Spleen (tissue), 11 donors: Measurements from ENCODE around the gene SIAH1. TPM values are rescaled to one million over a fixed set of nuclear protein-coding genes. Genes with fewer than 3 reads are reported as not detected.

ENCODE experiments used
- DNase-seq: peaks from one replicate; pipeline ENCODE4 v3.0.0-alpha.2; 2020
- H3K27ac ChIP-seq, 8 donors: fragments of 200-600 bp; sonication (generic) in 7 of 8; 1 replicate in 4 of 8; 2 replicates in 4 of 8; pipeline versions ENCODE4 v1.5.0 to v1.8.0; 2016 to 2021; ENCODE audit warnings: inconsistent platforms in 4 of 8, mild to moderate bottlenecking in 4 of 8, moderate library complexity in 1 of 8
- H3K27me3 ChIP-seq, 7 donors: fragments of 200-600 bp; sonication (generic) in 6 of 7; replicated peaks in 1 of 7; 1 replicate in 4 of 7; 2 replicates in 3 of 7; pipeline versions ENCODE4 v1.5.0 to v1.8.0; 2016 to 2021; ENCODE audit warnings: inconsistent platforms in 3 of 7, mild to moderate bottlenecking in 1 of 7
- H3K36me3 ChIP-seq, 6 donors: fragments of 200-600 bp; sonication (generic) in 5 of 6; 1 replicate in 4 of 6; 2 replicates in 2 of 6; pipeline versions ENCODE4 v1.5.0 to v1.8.0; 2016 to 2021; ENCODE audit warnings: inconsistent platforms in 2 of 6
- H3K4me1 ChIP-seq, 6 donors: fragments of 200-600 bp; sonication (generic) in 5 of 6; 1 replicate in 3 of 6; 2 replicates in 3 of 6; pipeline versions ENCODE4 v1.5.0 to v1.8.0; 2016 to 2021; ENCODE audit warnings: inconsistent platforms in 3 of 6
- H3K4me3 ChIP-seq, 8 donors: fragments of 200-600 bp; sonication (generic) in 7 of 8; 1 replicate in 4 of 8; 2 replicates in 4 of 8; pipeline versions ENCODE4 v1.5.0 to v1.8.0; 2016 to 2021; ENCODE audit warnings: inconsistent platforms in 4 of 8, mild to moderate bottlenecking in 4 of 8, moderate library complexity in 2 of 8
- H3K9me3 ChIP-seq, 8 donors: fragments of 200-600 bp; sonication (generic) in 7 of 8; 1 replicate in 4 of 8; 2 replicates in 4 of 8; pipeline versions ENCODE4 v1.5.0 to v1.8.0; 2016 to 2021; ENCODE audit warnings: inconsistent platforms in 4 of 8
- POLR2A ChIP-seq, 3 donors: fragments of 450-650 bp; IDR thresholded peaks; one replicate each; pipeline ENCODE4 v1.5.1; 2017; ENCODE audit warnings: antibody characterized with exemption in 3 of 3, mild to moderate bottlenecking in 1 of 3
- POLR2AphosphoS5 ChIP-seq, 3 donors: sonication (generic); formaldehyde crosslinking; IDR thresholded peaks; one replicate each; pipeline ENCODE4 v1.5.1; 2017; ENCODE audit warnings: antibody characterized with exemption in 3 of 3
- WGBS, 5 donors: extraction: QIAGEN DNeasy Blood & Tissue Kit in 3 of 5; methylation state at CpG; one replicate each; pipeline versions ENCODE4 v1.1.5 to v1.1.7; 2013 to 2018; 5-methylcytosine and 5-hydroxymethylcytosine counted together
- intact Hi-C: fragments of 100-400 bp; cut with DNase I; formaldehyde crosslinking; loops from one replicate; pipeline ENCODE4 v1.15.0; 2023; ENCODE audit warnings: low total_unique reads
- polyA plus RNA-seq, 3 donors: library from polyadenylated mRNA; stranded (reverse); fragments of 200-250 nt; gene quantifications; one replicate each; pipeline ENCODE4 v1.2.1, GENCODE V29; 2013
- total RNA-seq, 7 donors: library from RNA; depleted of rRNA in 3 of 7; stranded (reverse); fragments of >200 nt in 3 of 7; fragmentation: NEBNext Ultra II Directional in 4 of 7; extraction: Animal tissue kit (Norgen Biotek cat#: 25700) in 4 of 7; gene quantifications; one replicate each; pipeline versions ENCODE4 v1.1.0 to v1.2.1, GENCODE V29; 2016 to 2021
- TF ChIP-seq, protein P1 (sequence below), 11 experiments: fragments of 200-600 bp in 7 of 11; fragments of 450-650 bp in 4 of 11; sonication (generic) in 4 of 11; IDR thresholded peaks in 8 of 11; conservative IDR thresholded peaks in 3 of 11; 1 replicate in 7 of 11; 2 replicates in 4 of 11; pipeline versions ENCODE4 v1.4.0 to v1.8.0; 2016 to 2021; ENCODE audit warnings: antibody characterized with exemption in 11 of 11, inconsistent platforms in 4 of 11, mild to moderate bottlenecking in 1 of 11
- donor health status: healthy with polysubstance abuse.
- donor health status: DM: no; HTN: no; CAD: no; lungs with moderate emphysema.
- donor health status: DM: no; HTN: no; CAD: no.
- donor health status: Bipolar disorder and iron deficiency.
- donor health status: healthy.
- donor health status: DM: no; HTN: no; CAD: no.
- donor health status: DM: yes; HTN: yes; CAD: no.

SIAH1 gene
- total and polyA plus RNA-seq, 10 donors: 11.9 to 32.6 (median 25.5) TPM

DNA sequence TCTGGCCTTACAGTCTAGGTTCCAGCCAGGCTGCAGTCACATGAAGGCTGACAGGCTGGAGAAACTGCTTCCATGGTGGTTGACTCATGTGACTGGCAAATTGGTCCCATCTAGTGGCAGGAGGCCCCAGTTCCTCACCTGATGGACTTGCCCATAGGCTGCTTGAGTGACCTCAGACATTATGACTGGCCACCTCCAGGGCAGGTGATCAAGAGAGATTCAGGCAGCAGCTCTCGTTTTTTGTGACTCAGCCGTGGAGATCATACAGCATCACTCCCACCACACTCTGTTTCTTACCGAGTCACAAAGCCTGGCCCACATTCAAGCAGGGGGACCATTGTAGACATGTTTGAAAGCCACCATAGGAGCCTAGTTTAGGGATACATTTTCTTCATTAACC lies 34.5 kb downstream of the SIAH1 start:
- WGBS, 5 donors: 73 to 85% (median 80%) methylated on average over 3 of the region's 3 CpGs
- Histone ChIP-seq H3K27me3 (no peaks in the 10 kb centered on the region), H3K4me3 (no peak overlapping the region), H3K4me1 (peaks cover 0 to 17% (median 9%) of the 10 kb centered on the region in 6 donors), H3K9me3 (no peaks in the 10 kb centered on the region), H3K36me3 (peaks cover 0 to 87% (median 44%) of the 10 kb centered on the region in 6 donors), H3K27ac (no peak overlapping the region)
- intact Hi-C loops: loop anchor here (5.0 kb wide), 2 partner anchors 187 to 272 kb away; no protein-coding TSS in a partner anchor
- TF ChIP-seq, protein P1, sequence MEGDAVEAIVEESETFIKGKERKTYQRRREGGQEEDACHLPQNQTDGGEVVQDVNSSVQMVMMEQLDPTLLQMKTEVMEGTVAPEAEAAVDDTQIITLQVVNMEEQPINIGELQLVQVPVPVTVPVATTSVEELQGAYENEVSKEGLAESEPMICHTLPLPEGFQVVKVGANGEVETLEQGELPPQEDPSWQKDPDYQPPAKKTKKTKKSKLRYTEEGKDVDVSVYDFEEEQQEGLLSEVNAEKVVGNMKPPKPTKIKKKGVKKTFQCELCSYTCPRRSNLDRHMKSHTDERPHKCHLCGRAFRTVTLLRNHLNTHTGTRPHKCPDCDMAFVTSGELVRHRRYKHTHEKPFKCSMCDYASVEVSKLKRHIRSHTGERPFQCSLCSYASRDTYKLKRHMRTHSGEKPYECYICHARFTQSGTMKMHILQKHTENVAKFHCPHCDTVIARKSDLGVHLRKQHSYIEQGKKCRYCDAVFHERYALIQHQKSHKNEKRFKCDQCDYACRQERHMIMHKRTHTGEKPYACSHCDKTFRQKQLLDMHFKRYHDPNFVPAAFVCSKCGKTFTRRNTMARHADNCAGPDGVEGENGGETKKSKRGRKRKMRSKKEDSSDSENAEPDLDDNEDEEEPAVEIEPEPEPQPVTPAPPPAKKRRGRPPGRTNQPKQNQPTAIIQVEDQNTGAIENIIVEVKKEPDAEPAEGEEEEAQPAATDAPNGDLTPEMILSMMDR (IDR thresholded peaks at IDR 0.05 in 8 of 11, conservative IDR thresholded peaks at IDR 0.05 in 3 of 11): no peak
- peak in 1 of 3 donors; percentile 13 for TF ChIP-seq POLR2AphosphoS5 (IDR thresholded peaks at IDR 0.05)
- DNase-seq: no peak

DNA sequence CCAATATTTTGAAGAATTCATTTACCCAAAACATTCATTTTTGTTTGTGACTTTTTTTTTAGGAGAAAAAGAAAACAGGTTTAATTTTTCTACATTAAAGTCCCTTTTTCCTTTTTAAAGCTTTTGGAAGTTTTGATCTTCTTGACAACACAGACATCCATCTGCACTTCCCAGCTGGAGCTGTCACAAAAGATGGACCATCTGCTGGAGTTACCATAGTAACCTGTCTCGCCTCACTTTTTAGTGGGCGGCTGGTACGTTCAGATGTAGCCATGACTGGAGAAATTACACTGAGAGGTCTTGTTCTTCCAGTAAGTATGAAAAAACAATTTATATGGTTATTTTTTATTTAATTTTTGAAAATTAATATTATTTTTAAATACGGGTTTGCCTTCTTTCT lies 37.2 kb downstream of the SIAH1 start:
- Histone ChIP-seq H3K9me3 (no peaks in the 10 kb centered on the region), H3K27me3 (no peaks in the 10 kb centered on the region), H3K27ac (no peak overlapping the region), H3K4me1 (peaks cover 0 to 9% (median under 1%) of the 10 kb centered on the region in 6 donors), H3K36me3 (peaks cover 0 to 89% (median 46%) of the 10 kb centered on the region in 6 donors), H3K4me3 (no peak overlapping the region)
- intact Hi-C loops: no loop called here
- no peak for DNase-seq
- 93 to 99% (median 95%) methylated on average over 4 of the region's 4 CpGs for WGBS, 5 donors
- TF ChIP-seq POLR2AphosphoS5 (IDR thresholded peaks at IDR 0.05): no peak
- TF ChIP-seq, protein P1 (IDR thresholded peaks at IDR 0.05 in 8 of 11, conservative IDR thresholded peaks at IDR 0.05 in 3 of 11): no peak
- TF ChIP-seq POLR2A (IDR thresholded peaks at IDR 0.05): no peak

DNA sequence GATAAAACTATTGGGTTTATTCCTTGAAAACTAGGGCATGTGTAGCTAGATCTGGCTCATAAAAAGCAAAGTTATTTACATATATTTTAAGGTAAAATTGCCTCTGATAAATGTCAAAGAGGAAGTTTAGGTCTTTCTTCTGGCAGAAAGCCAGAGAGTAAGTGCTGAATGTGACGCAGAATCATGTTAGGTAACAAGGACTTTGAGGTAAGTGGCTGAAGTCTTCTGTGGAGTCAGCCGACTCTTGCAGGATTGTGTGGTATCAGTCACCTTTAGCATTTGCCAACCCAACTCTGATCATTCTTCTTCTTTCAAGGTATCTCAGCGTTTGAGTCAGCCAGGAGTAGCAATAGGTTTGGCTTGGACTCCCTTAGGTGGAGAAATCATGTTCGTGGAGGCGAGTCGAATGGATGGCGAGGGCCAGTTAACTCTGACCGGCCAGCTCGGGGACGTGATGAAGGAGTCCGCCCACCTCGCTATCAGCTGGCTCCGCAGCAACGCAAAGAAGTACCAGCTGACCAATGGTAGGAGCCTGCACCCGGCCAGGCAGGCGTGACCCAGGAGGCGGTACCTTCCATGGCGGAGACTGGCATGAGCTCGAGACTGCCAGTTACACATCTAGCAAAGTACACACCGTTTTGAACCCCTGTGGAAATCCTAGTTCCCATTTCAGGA lies 37.9 kb downstream of the SIAH1 start:
- Histone ChIP-seq H3K27ac (peak overlapping the region in 4 of 8 donors; percentile 13 to 49 (median 29)), H3K4me3 (no peak overlapping the region), H3K36me3 (peaks cover 0 to 89% (median 47%) of the 10 kb centered on the region in 6 donors), H3K9me3 (no peaks in the 10 kb centered on the region), H3K4me1 (peaks cover 0 to 7% (median 0%) of the 10 kb centered on the region in 6 donors), H3K27me3 (no peaks in the 10 kb centered on the region)
- no peak for DNase-seq
- intact Hi-C loops: no loop called here
- TF ChIP-seq POLR2AphosphoS5 (IDR thresholded peaks at IDR 0.05) (peak in 2 of 3 donors; percentile 13 to 68), POLR2A (IDR thresholded peaks at IDR 0.05) (no peak)
- 89 to 92% (median 92%) methylated on average over 20 of the region's 20 CpGs for WGBS, 5 donors

DNA sequence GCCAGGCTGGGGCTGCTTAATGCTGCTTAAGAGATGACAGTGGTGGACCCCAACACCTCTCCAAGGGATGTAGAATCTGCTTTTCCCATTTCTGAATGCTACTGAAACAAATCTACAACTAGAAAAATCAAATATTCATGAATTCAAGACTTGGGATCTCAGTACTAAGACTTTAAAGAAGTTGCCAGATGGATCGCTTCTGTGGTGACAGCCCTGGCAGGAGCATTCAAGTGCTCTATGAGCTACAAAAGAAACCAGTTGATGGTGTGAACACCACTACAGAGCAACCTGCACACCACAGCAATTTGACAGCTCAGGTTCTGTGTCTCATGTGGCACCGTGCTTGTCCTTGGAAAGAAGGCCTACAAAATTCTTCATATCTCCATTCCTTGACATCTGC lies 42.6 kb downstream of the SIAH1 start:
- 90 to 99% (median 95%) methylated on average over 2 of the region's 2 CpGs for WGBS, 5 donors
- Histone ChIP-seq H3K36me3 (peaks cover 0 to 89% (median 26%) of the 10 kb centered on the region in 6 donors), H3K9me3 (no peaks in the 10 kb centered on the region), H3K27me3 (no peaks in the 10 kb centered on the region), H3K4me3 (no peak overlapping the region), H3K4me1 (peaks cover 0 to 7% (median 0%) of the 10 kb centered on the region in 6 donors), H3K27ac (no peak overlapping the region)
- intact Hi-C loops: no loop called here
- TF ChIP-seq POLR2A (IDR thresholded peaks at IDR 0.05) (no peak), POLR2AphosphoS5 (IDR thresholded peaks at IDR 0.05) (no peak)
- TF ChIP-seq, protein P1 (IDR thresholded peaks at IDR 0.05 in 8 of 11, conservative IDR thresholded peaks at IDR 0.05 in 3 of 11): no peak
- no peak for DNase-seq
